ENCODE results near the gene LCORL. TPM values are rescaled to one million over a fixed set of nuclear protein-coding genes. Genes with fewer than 3 reads are reported as not detected.

Gene LCORL
- total RNA-seq, 1 donor from 2014 or later: 1.4 TPM

DNA sequence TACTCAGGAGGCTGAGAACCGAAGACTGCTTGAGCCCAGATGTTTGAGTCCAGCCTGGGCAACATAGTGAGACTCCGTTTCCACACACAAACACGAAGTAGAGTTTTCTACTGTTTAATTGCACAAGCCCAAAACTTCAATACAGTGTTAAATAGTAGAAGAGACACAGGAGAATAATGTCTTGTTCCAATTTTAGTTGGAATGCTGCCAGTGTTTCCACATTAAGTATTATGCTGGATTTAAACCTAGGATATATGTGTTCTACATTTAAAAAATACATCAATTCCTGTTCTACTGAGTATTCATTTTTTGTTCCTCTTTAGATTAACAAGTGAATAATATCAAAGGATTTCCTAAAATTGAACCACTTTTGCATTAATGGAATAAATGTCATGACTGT is 91.3 kb downstream of the LCORL start:
- intact Hi-C loops (cut with DNase I): no loop called here
- H3K27ac ChIP-seq: no peak overlapping the region
- no peak overlapping the region for H3K4me3 ChIP-seq
- no peak for TF ChIP-seq CTCF (IDR thresholded peaks at IDR 0.05)
- peaks cover 0 to 17% of the 10 kb centered on the region in 2 donors for H3K9me3 ChIP-seq
- no peaks in the 10 kb centered on the region for H3K36me3 ChIP-seq
- no peak for DNase-seq (ENCODE audit: low spot score in 2 of 2)
- no peaks in the 10 kb centered on the region for H3K4me1 ChIP-seq
- H3K27me3 ChIP-seq: no peaks in the 10 kb centered on the region

DNA sequence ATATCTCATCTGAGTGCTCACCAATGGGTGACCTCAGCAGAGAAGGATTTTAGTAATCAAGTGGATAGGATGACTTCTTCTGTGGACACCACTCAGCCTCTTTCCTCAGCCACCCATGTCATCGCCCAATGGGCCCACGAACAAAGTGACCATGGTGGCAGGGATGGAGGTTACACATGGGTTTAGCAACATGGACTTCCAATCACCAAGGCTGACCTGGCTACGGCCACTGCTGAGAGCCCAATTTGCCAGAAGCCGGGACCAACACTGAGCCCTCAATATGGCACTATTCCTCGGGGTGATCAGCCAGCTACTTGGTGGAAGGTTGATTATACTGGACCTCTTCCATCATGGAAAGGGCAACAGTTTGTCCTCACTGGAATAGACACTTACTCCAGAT is 97.4 kb downstream of the LCORL start:
- Histone ChIP-seq H3K27ac (no peak overlapping the region), H3K4me3 (no peak overlapping the region), H3K9me3 (no peaks in the 10 kb centered on the region), H3K4me1 (no peaks in the 10 kb centered on the region), H3K27me3 (no peaks in the 10 kb centered on the region), H3K36me3 (no peaks in the 10 kb centered on the region)
- TF ChIP-seq CTCF (IDR thresholded peaks at IDR 0.05): no peak
- no peak for DNase-seq (ENCODE audit: low spot score in 2 of 2)
- intact Hi-C loops (cut with DNase I): no loop called here

GRCh38 chr4:17921451-17921850 is 100.1 kb downstream of the LCORL start:
- Histone ChIP-seq H3K4me3 (no peak overlapping the region), H3K27me3 (no peaks in the 10 kb centered on the region), H3K36me3 (no peaks in the 10 kb centered on the region), H3K4me1 (no peaks in the 10 kb centered on the region), H3K9me3 (peaks cover 0 to 4% of the 10 kb centered on the region in 2 donors), H3K27ac (no peak overlapping the region)
- TF ChIP-seq CTCF (IDR thresholded peaks at IDR 0.05): no peak
- DNase-seq (ENCODE audit: low spot score in 2 of 2): no peak
- intact Hi-C loops (cut with DNase I): no loop called here

GRCh38 chr4:17920681-17921080 is 100.9 kb downstream of the LCORL start:
- no peak for TF ChIP-seq CTCF (IDR thresholded peaks at IDR 0.05)
- H3K27ac ChIP-seq: no peak overlapping the region
- DNase-seq (ENCODE audit: low spot score in 2 of 2): no peak
- no peaks in the 10 kb centered on the region for H3K4me1 ChIP-seq
- peaks cover 0 to 4% of the 10 kb centered on the region in 2 donors for H3K9me3 ChIP-seq
- intact Hi-C loops (cut with DNase I): no loop called here
- no peaks in the 10 kb centered on the region for H3K27me3 ChIP-seq
- H3K4me3 ChIP-seq: no peak overlapping the region
- H3K36me3 ChIP-seq: no peaks in the 10 kb centered on the region

DNA sequence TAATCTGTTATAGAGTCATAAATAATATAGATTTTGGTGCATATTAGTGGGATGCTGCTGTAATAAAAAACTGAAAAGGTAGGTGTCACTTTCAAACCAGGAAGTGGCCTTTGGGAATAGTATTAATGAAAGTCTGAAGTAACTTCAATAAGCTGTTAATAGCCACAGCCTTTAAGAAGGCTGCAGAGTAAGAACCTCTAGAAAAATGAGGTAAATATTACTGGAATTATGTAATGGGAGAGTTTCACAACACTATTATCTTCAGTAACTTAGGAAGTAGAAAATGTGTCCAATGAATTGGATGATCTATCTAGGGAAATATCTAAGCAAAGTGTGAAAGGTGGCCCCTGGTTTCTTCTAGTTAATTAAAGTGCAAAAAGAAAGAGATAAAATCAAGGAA is 106.1 kb downstream of the LCORL start:
- Histone ChIP-seq H3K4me3 (no peak overlapping the region), H3K27ac (no peak overlapping the region), H3K4me1 (no peaks in the 10 kb centered on the region), H3K36me3 (peaks cover 0 to 8% of the 10 kb centered on the region in 2 donors), H3K27me3 (no peaks in the 10 kb centered on the region), H3K9me3 (peaks cover 0 to 4% of the 10 kb centered on the region in 2 donors)
- no peak for TF ChIP-seq CTCF (IDR thresholded peaks at IDR 0.05)
- intact Hi-C loops (cut with DNase I): no loop called here
- DNase-seq (ENCODE audit: low spot score in 2 of 2): no peak

- no peak for DNase-seq (ENCODE audit: low spot score in 2 of 2)
- H3K27ac ChIP-seq: no peak overlapping the region
- H3K9me3 ChIP-seq: no peaks in the 10 kb centered on the region
- no peaks in the 10 kb centered on the region for H3K4me1 ChIP-seq
- no peak overlapping the region for H3K4me3 ChIP-seq
- H3K36me3 ChIP-seq: peaks cover 0 to 8% of the 10 kb centered on the region in 2 donors
- intact Hi-C loops (cut with DNase I): no loop called here
- H3K27me3 ChIP-seq: no peaks in the 10 kb centered on the region
- TF ChIP-seq CTCF (IDR thresholded peaks at IDR 0.05): no peak
Observed at GRCh38 chr4:17912011-17912410, 109.5 kb downstream of the LCORL start.
